GM12878 (cell line): Measurements from ENCODE around the gene TMEM39B.

Experiments
- BACH1 ChIP-seq: fragments of 450-650 bp; IDR thresholded peaks from 2 replicates; pipeline ENCODE4 v1.6.1; 2017; ENCODE audit warnings: mild to moderate bottlenecking, borderline replicate concordance
- EP300 ChIP-seq, 2 experiments: fragments of 150-350 bp in 1 of 2; IDR thresholded peaks; 2 replicates each; pipeline ENCODE4 v1.6.1; 2011 to 2012; ENCODE audit warnings: low read depth in 2 of 2, low read length in 2 of 2, borderline replicate concordance in 1 of 2, improper control_type of control experiment in 1 of 2, inconsistent platforms in 1 of 2; ENCODE audit not compliant: control insufficient read depth in 1 of 2
- ESRRA ChIP-seq: IDR thresholded peaks from 2 replicates; pipeline ENCODE4 v1.6.1; 2012; ENCODE audit warnings: mild to moderate bottlenecking, low read length, improper control_type of control experiment
- MTA2 ChIP-seq: fragments of 450-650 bp; IDR thresholded peaks from 2 replicates; pipeline ENCODE4 v1.6.1; 2016; ENCODE audit warnings: low read depth, mild to moderate bottlenecking, moderate library complexity

- TF ChIP-seq BACH1 (no peak), MTA2 (no peak), EP300 (IDR thresholded peaks at IDR 0.05; ENCODE audit: borderline replicate concordance in 1 of 2, control insufficient read depth in 1 of 2, low read depth in 2 of 2, low read length in 2 of 2) (no peak), ESRRA (no peak)
Observed at GRCh38 chr1:32051706-32052105, 21.0 kb upstream of the TMEM39B start.
